ENCODE data around the gene CBX1. TPM values are rescaled to one million over a fixed set of nuclear protein-coding genes. Genes with fewer than 3 reads are reported as not detected.

CBX1 gene
- total RNA-seq, 4 donors from 2014 or later = 24.0 to 59.0 (median 28.9) TPM

- no peaks in the 10 kb centered on the region for H3K9me3 ChIP-seq
- no peak overlapping the region for H3K4me3 ChIP-seq
- WGBS, 2 donors = 75 to 84% methylated on average over 5 of the region's 5 CpGs
- TF ChIP-seq CTCF (IDR thresholded peaks at IDR 0.05) (no peak), POLR2A (IDR thresholded peaks at IDR 0.05) (no peak), EP300 (IDR thresholded peaks at IDR 0.05) (peak in 1 of 2 donors; percentile 61)
- DNase-seq (ENCODE audit: low spot score in 2 of 2) = peak in 1 of 2 donors; percentile 20
- H3K36me3 ChIP-seq = peaks cover 0 to 53% (median 8%) of the 10 kb centered on the region in 3 donors
- H3K27me3 ChIP-seq = no peaks in the 10 kb centered on the region
- peaks cover 0 to 30% (median 16%) of the 10 kb centered on the region in 4 donors for H3K4me1 ChIP-seq
- peak overlapping the region in 2 of 4 donors; percentile 29 to 36 for H3K27ac ChIP-seq
Observed at GRCh38 chr17:48113201-48113676, 12.0 kb upstream of the CBX1 start.

GRCh38 chr17:48111937-48112241, 10.6 kb upstream of the CBX1 start:
- DNase-seq (ENCODE audit: low spot score in 2 of 2) = no peak
- Histone ChIP-seq H3K4me1 (peaks cover 0 to 35% (median 17%) of the 10 kb centered on the region in 4 donors), H3K4me3 (no peak overlapping the region), H3K36me3 (peaks cover 0 to 40% (median 0%) of the 10 kb centered on the region in 3 donors), H3K27ac (no peak overlapping the region), H3K9me3 (no peaks in the 10 kb centered on the region), H3K27me3 (no peaks in the 10 kb centered on the region)
- TF ChIP-seq CTCF (IDR thresholded peaks at IDR 0.05) = no peak
- TF ChIP-seq POLR2A (IDR thresholded peaks at IDR 0.05) = no peak
- no peak for TF ChIP-seq EP300 (IDR thresholded peaks at IDR 0.05)
- 83 to 90% methylated on average over 2 of the region's 2 CpGs for WGBS, 2 donors

GRCh38 chr17:48110761-48111160, 9.5 kb upstream of the CBX1 start:
- Histone ChIP-seq H3K9me3 (no peaks in the 10 kb centered on the region), H3K27ac (no peak overlapping the region), H3K4me1 (peaks cover 0 to 38% (median 17%) of the 10 kb centered on the region in 4 donors), H3K27me3 (no peaks in the 10 kb centered on the region), H3K4me3 (no peak overlapping the region), H3K36me3 (peaks cover 0 to 28% (median 0%) of the 10 kb centered on the region in 3 donors)
- TF ChIP-seq EP300 (IDR thresholded peaks at IDR 0.05) (no peak), POLR2A (IDR thresholded peaks at IDR 0.05) (no peak), CTCF (IDR thresholded peaks at IDR 0.05) (no peak)
- 80 to 87% methylated on average over 9 of the region's 9 CpGs for WGBS, 2 donors
- DNase-seq (ENCODE audit: low spot score in 2 of 2) = no peak

GRCh38 chr17:48107137-48108055, 6.1 kb upstream of the CBX1 start, which contains the start of gene SNX11:
Gene SNX11 (plus strand): TSS chr17:48107766. CDS start chr17:48112044, 4,278 bp downstream.
- Histone ChIP-seq H3K4me3 (peak within 1 kb of the TSS; percentile 57 to 92 (median 77)), H3K27me3 (no peaks in the 10 kb centered on the region), H3K4me1 (peaks cover 0 to 38% (median 15%) of the 10 kb centered on the region in 4 donors), H3K27ac (peak within 1 kb of the TSS; percentile 85 to 97 (median 94)), H3K36me3 (peaks cover 0 to under 1% (median 0%) of the 10 kb centered on the region in 3 donors), H3K9me3 (no peaks in the 10 kb centered on the region)
- peak; percentile 77 to 82 for DNase-seq (ENCODE audit: low spot score in 2 of 2)
- WGBS, 2 donors = 0% methylated on average over 26 to 43 of the region's 64 CpGs
- TF ChIP-seq CTCF (IDR thresholded peaks at IDR 0.05) (peak in 1 of 5 experiments; percentile 30), EP300 (IDR thresholded peaks at IDR 0.05) (peak in 1 of 2 donors; percentile 72), POLR2A (IDR thresholded peaks at IDR 0.05) (peak in 1 of 2 donors; percentile 35)

GRCh38 chr17:48106802-48107136, 5.5 kb upstream of the CBX1 start:
- 51 to 57% methylated on average over 13 of the region's 13 CpGs for WGBS, 2 donors
- no peaks in the 10 kb centered on the region for H3K9me3 ChIP-seq
- no peaks in the 10 kb centered on the region for H3K36me3 ChIP-seq
- peaks cover 0 to 40% (median 15%) of the 10 kb centered on the region in 4 donors for H3K4me1 ChIP-seq
- peak overlapping the region; percentile 57 to 92 (median 77) for H3K4me3 ChIP-seq
- H3K27me3 ChIP-seq = no peaks in the 10 kb centered on the region
- DNase-seq (ENCODE audit: low spot score in 2 of 2) = no peak
- TF ChIP-seq POLR2A (IDR thresholded peaks at IDR 0.05) = no peak
- no peak for TF ChIP-seq CTCF (IDR thresholded peaks at IDR 0.05)
- no peak for TF ChIP-seq EP300 (IDR thresholded peaks at IDR 0.05)
- peak overlapping the region; percentile 85 to 97 (median 94) for H3K27ac ChIP-seq
